Neural progenitor cell (in vitro differentiated cells): ENCODE measurements around the gene ADCY4. TPM values are rescaled to one million over a fixed set of nuclear protein-coding genes. Genes with fewer than 3 reads are reported as not detected.

Experiments used
- DNase-seq: peaks from one replicate; pipeline ENCODE4 v3.0.0-alpha.2; 2016; ENCODE audit warnings: low spot score
- H2AFZ ChIP-seq: fragments of 200-600 bp; sonication (generic); replicated peaks from 2 replicates; pipeline ENCODE4 v1.6.1; 2016; ENCODE audit warnings: antibody characterized with exemption
- H3F3A ChIP-seq: fragments of 200-600 bp; sonication (generic); 2 replicates; pipeline ENCODE4 v1.6.1; 2016; ENCODE audit warnings: antibody characterized with exemption, low read depth
- H3K27ac ChIP-seq: fragments of 200-600 bp; sonication (generic); 2 replicates; pipeline ENCODE4 v1.5.1; 2016; ENCODE audit warnings: mild to moderate bottlenecking
- H3K27me3 ChIP-seq: fragments of 200-600 bp; sonication (generic); 2 replicates; pipeline ENCODE4 v1.6.1; 2016; ENCODE audit warnings: mild to moderate bottlenecking, moderate library complexity
- H3K36me3 ChIP-seq: fragments of 200-600 bp; sonication (generic); 2 replicates; pipeline ENCODE4 v1.5.1; 2016
- H3K4me1 ChIP-seq: fragments of 200-600 bp; sonication (generic); 2 replicates; pipeline ENCODE4 v1.6.1; 2016; ENCODE audit warnings: mixed run types
- H3K4me2 ChIP-seq: fragments of 200-600 bp; sonication (generic); 2 replicates; pipeline ENCODE4 v1.6.1; 2016
- H3K4me3 ChIP-seq: fragments of 200-600 bp; sonication (generic); 2 replicates; pipeline ENCODE4 v1.5.1; 2016
- H3K79me2 ChIP-seq: fragments of 200-600 bp; sonication (generic); 2 replicates; pipeline ENCODE4 v1.6.1; 2016; ENCODE audit warnings: low read depth
- H3K9ac ChIP-seq: fragments of 200-600 bp; sonication (generic); 2 replicates; pipeline ENCODE4 v1.6.1; 2016
- H3K9me3 ChIP-seq: fragments of 200-600 bp; sonication (generic); 2 replicates; pipeline ENCODE4 v1.5.1; 2016; ENCODE audit warnings: low read depth
- H4K20me1 ChIP-seq: fragments of 200-600 bp; sonication (generic); 2 replicates; pipeline ENCODE4 v1.6.1; 2016; ENCODE audit warnings: low read depth
- H3K27ac Mint-ChIP-seq: 3 replicates; pipeline ENCODE4 v1.8.0; 2021; ENCODE audit warnings: mixed read lengths
- H3K27me3 Mint-ChIP-seq: 2 replicates; pipeline ENCODE4 v1.8.0; 2022; ENCODE audit warnings: low read depth, mild to moderate bottlenecking, inconsistent platforms, moderate library complexity, mixed read lengths; ENCODE audit not compliant: insufficient read depth
- H3K36me3 Mint-ChIP-seq: 3 replicates; pipeline ENCODE4 v1.8.0; 2021; ENCODE audit warnings: mixed read lengths
- H3K4me1 Mint-ChIP-seq: 3 replicates; pipeline ENCODE4 v1.8.0; 2021; ENCODE audit warnings: mixed read lengths
- H3K4me3 Mint-ChIP-seq: 3 replicates; pipeline ENCODE4 v1.8.0; 2021; ENCODE audit warnings: mild to moderate bottlenecking, moderate library complexity, mixed read lengths
- H3K9me3 Mint-ChIP-seq: 3 replicates; pipeline ENCODE4 v1.8.0; 2020; ENCODE audit warnings: mixed read lengths
- EZH2 ChIP-seq: fragments of 200-600 bp; sonication (generic); IDR thresholded peaks from 2 replicates; pipeline ENCODE4 v1.6.1; 2017; ENCODE audit warnings: antibody characterized with exemption, mild to moderate bottlenecking, moderate library complexity
- EZH2phosphoT487 ChIP-seq: fragments of 200-600 bp; sonication (generic); IDR thresholded peaks from 2 replicates; pipeline ENCODE4 v1.6.1; 2017; ENCODE audit warnings: antibody characterized with exemption
- total RNA-seq: library from RNA; depleted of rRNA; stranded (reverse); fragments of >200 nt; gene quantifications from 2 replicates; pipeline ENCODE4 v1.2.3, GENCODE V29; 2015; ENCODE audit warnings: low replicate concordance
- TF ChIP-seq, protein P1 (sequence below): fragments of 200-600 bp; sonication (generic); IDR thresholded peaks from 2 replicates; pipeline ENCODE4 v1.5.1; 2017; ENCODE audit warnings: antibody characterized with exemption, mild to moderate bottlenecking

ADCY4 gene
- total RNA-seq, 1 donor from 2014 or later: not detected

- Histone ChIP-seq H3K4me1 (peaks cover 16% of the 10 kb centered on the region), H3K9ac (no peak overlapping the region), H3K79me2 (peaks cover 17% of the 10 kb centered on the region), H3K9me3 (no peaks in the 10 kb centered on the region), H3K27ac (no peak overlapping the region), H3F3A (peaks cover 12% of the 10 kb centered on the region), H3K4me3 (no peak overlapping the region), H4K20me1 (no peaks in the 10 kb centered on the region), H2AFZ (no peak overlapping the region), H3K27me3 (no peaks in the 10 kb centered on the region), H3K4me2 (no peak overlapping the region), H3K36me3 (no peaks in the 10 kb centered on the region)
- Mint-ChIP-seq H3K36me3 (peaks cover 5% of the 10 kb centered on the region), H3K4me3 (peak overlapping the region; percentile 67), H3K27me3 (peaks cover 2% of the 10 kb centered on the region), H3K27ac (no peak overlapping the region), H3K4me1 (peaks cover 25% of the 10 kb centered on the region), H3K9me3 (no peaks in the 10 kb centered on the region)
- DNase-seq: peak; percentile 59
- no peak for TF ChIP-seq EZH2
- TF ChIP-seq EZH2phosphoT487: no peak
- TF ChIP-seq, protein P1, sequence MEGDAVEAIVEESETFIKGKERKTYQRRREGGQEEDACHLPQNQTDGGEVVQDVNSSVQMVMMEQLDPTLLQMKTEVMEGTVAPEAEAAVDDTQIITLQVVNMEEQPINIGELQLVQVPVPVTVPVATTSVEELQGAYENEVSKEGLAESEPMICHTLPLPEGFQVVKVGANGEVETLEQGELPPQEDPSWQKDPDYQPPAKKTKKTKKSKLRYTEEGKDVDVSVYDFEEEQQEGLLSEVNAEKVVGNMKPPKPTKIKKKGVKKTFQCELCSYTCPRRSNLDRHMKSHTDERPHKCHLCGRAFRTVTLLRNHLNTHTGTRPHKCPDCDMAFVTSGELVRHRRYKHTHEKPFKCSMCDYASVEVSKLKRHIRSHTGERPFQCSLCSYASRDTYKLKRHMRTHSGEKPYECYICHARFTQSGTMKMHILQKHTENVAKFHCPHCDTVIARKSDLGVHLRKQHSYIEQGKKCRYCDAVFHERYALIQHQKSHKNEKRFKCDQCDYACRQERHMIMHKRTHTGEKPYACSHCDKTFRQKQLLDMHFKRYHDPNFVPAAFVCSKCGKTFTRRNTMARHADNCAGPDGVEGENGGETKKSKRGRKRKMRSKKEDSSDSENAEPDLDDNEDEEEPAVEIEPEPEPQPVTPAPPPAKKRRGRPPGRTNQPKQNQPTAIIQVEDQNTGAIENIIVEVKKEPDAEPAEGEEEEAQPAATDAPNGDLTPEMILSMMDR: peak; percentile 55
Observed at GRCh38 chr14:24297190-24297964, 37.5 kb downstream of the ADCY4 start.

GRCh38 chr14:24296341-24297157, 38.3 kb downstream of the ADCY4 start:
- TF ChIP-seq EZH2phosphoT487: no peak
- TF ChIP-seq, protein P1: peak; percentile 77
- Histone ChIP-seq H3K79me2 (peaks cover 17% of the 10 kb centered on the region), H3K27ac (no peak overlapping the region), H3K27me3 (no peaks in the 10 kb centered on the region), H3K4me1 (peaks cover 16% of the 10 kb centered on the region), H3K4me3 (no peak overlapping the region), H3K4me2 (no peak overlapping the region), H3K36me3 (no peaks in the 10 kb centered on the region), H3F3A (peaks cover 12% of the 10 kb centered on the region), H4K20me1 (no peaks in the 10 kb centered on the region), H3K9me3 (no peaks in the 10 kb centered on the region), H2AFZ (no peak overlapping the region), H3K9ac (no peak overlapping the region)
- Mint-ChIP-seq H3K36me3 (peaks cover 2% of the 10 kb centered on the region), H3K27ac (no peak overlapping the region), H3K27me3 (peaks cover 2% of the 10 kb centered on the region), H3K9me3 (no peaks in the 10 kb centered on the region), H3K4me1 (peaks cover 25% of the 10 kb centered on the region), H3K4me3 (peak overlapping the region; percentile 8)
- DNase-seq: peak; percentile 75

- no peak overlapping the region for H3K4me3 ChIP-seq
- no peaks in the 10 kb centered on the region for H3K36me3 ChIP-seq
- no peak overlapping the region for H3K4me2 ChIP-seq
- no peaks in the 10 kb centered on the region for H3K27me3 ChIP-seq
- no peaks in the 10 kb centered on the region for H4K20me1 ChIP-seq
- no peak overlapping the region for H3K9ac ChIP-seq
- Mint-ChIP-seq H3K9me3 (no peaks in the 10 kb centered on the region), H3K27me3 (no peaks in the 10 kb centered on the region), H3K36me3 (peaks cover 7% of the 10 kb centered on the region), H3K27ac (no peak overlapping the region), H3K4me3 (no peak overlapping the region), H3K4me1 (peaks cover 6% of the 10 kb centered on the region)
- TF ChIP-seq, protein P1: no peak
- TF ChIP-seq EZH2phosphoT487: no peak
- no peak for DNase-seq
- H3K79me2 ChIP-seq: no peaks in the 10 kb centered on the region
- H3K4me1 ChIP-seq: peaks cover under 1% of the 10 kb centered on the region
- no peaks in the 10 kb centered on the region for H3K9me3 ChIP-seq
- peaks cover 8% of the 10 kb centered on the region for H3F3A ChIP-seq
- H3K27ac ChIP-seq: no peak overlapping the region
- no peak overlapping the region for H2AFZ ChIP-seq
Observed at GRCh38 chr14:24293525-24293924, 41.3 kb downstream of the ADCY4 start.
